DMS53 (cell line): Measurements from ENCODE around the gene HIGD1A.

ENCODE experiments used
- DNase-seq: peaks from one replicate; lab custom pipeline; 2025; lab: John Stamatoyannopoulos, UW

HIGD1A gene

DNA sequence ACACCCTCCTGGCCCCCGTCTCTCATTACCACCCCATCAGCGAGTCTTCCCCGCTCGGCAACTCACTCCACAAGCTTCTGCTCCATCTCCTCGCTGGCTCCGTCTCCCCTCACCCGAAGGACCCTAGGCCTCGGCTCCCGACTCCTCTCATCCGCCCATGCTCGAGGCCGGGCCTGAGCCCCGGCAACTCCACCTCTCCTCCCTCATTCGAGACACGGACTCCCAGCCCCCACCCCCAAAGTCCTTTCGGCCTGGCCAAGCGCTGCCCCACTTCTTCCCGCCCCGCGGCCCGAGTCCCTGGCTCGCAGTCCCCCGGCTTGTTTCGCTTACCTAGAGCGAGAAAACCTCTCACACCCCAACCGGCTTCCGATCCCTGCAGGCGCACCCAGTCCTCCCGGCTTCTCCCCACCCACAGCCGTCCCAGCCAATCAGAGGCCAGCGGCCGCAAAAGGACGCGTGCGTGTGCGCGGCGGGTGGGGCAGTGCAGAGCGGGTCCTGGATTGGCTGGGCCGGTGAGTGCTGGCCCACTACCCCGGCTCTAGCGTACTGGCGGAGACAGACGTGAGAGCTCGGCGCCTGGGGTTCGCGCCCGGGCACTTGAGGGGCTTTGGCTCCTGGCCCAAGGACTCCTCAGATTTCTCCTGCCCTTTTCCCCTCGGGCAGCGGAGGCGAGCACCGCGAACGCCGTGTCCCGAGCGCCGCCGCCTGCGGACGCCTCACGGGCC, at the start of gene HIGD1A:
Gene HIGD1A, minus strand, starts transcription at position 385 of the 725 bp plus-strand sequence. CDS start 10,237 bp downstream, outside the sequence.
- DNase-seq = peak; percentile 90

DNA sequence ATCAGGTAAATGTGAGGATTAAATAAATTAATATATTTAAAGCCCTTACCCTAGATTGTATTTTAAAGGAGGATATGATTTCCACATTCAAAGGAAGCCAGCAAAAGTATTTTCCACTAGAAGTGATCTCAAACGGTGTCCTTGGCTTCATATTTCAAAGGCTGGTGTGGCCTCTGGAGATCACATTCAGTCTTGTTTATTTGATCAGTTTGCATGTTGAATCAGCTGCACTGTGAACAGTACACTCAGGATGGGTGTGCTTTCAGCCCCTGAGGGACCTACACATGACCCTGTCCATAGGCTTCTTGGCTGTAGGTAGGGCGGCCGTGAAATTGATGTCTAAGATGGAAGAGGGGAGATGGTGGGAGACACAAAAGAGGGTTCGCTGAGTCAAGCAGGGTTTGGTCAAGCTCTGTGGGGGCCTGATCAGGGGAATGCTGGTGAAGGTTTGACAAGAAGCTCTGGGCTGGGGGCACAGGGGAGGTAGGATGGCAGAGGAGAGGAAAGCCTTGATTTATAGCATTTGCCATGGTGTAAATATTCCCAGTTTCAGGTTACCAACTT, 49.5 kb upstream of the HIGD1A start:
- peak; percentile 78 for DNase-seq

DNA sequence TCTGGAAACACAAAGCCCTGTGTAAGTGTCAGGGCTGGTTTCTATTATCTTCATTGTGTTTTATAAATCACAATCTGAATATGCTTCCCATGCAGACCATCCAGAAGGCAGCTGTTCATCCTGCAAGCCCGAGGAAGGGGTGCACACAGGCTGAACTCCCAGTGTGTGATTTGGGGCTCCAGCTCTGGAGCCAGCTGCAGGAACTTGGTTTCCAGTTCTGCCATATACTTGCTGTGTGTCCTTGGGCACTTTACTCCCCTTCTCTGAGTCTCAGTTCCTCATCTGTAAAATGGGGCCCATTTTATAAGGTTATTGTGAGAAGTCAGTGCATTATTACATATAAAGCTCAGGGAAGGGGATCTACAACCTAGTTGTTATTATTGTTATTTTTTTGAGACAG, 48.8 kb upstream of the HIGD1A start:
- DNase-seq = no peak

DNA sequence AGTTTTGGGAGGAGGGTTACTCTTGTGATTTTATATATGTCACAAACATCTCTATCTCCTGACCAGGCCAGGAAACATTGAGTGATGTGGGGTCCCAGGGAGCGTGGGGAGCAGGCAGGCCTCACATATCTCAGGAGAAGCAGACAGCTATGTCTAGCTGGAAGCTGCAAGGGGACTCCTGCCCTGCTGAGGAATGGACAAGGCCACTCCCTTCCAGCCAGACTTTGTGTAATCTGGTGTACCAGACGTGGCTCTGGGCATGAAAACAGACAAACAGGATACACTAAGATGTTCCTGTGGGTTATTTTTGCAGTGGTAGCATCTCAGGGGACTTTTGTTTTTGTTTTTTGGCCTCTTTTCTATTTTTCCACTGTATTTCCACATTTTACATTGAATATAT, 48.2 kb upstream of the HIGD1A start:
- no peak for DNase-seq

DNA sequence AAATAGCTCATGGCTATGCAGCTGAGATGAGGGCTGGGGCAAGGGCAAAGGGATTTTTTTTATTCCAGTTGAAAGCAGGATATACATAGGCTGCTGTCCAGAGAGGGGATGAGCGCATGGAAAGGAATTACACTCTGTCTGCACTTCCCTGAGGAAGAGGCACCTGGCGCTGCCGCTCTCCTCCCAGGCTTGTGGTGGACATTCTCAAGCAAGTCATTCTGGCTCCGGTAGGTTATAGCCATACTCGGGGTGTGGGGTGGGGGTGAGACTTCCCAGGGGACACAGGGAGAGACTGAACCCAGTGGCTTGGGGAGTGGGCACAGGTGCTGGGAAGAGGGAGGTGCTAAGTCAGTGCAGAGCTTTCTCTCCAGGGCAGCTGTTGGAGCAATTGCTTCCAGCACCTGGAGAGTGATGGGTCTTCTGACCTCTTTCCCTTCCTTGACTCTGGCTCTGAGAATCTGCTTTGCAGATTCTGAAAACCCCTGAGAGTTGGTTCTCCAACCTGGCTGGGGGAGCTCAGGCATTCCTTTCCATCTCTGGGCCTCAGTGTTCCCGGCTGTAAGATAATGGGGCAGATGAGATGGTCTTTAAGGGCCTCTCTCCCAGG, 47.0 kb upstream of the HIGD1A start:
- DNase-seq = no peak

DNA sequence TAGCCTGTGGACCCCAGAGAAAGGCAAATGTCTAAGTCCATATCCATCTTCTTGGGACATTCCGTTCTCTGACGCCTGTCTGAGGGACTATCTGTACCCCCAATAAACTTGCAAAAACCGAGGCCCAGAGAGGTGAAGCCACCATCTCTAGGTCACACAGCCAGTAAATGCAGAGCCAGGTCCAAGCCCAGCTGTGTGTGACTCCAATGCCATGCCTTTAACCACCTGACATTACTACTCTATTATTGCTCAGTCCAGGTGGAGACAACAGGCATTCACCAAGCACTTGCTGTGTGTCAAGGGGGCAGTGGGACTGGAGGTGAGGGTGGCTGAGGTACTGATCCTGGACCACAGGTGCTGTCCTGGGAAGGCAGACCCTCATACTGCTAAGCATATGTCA, 46.0 kb upstream of the HIGD1A start:
- no peak for DNase-seq

DNA sequence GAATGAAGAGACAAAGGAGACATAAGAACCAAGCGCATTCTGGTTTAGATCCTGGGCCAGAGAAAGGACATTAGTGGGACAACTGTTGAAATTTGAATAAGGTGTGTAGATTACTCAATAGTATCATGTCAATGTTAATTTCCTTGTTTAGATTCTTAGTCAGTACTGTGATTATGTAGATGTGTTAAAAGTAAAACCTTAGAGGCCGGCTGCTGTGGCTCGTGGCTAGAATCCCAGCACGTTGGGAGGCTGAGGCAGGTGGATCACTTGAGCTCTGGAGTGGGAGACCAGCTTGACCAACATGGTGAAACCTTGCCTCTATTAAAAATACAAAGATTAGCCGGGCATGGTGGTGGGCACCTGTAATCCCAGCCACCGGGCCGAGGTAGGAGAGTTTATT, 44.7 kb upstream of the HIGD1A start:
- DNase-seq = no peak

DNA sequence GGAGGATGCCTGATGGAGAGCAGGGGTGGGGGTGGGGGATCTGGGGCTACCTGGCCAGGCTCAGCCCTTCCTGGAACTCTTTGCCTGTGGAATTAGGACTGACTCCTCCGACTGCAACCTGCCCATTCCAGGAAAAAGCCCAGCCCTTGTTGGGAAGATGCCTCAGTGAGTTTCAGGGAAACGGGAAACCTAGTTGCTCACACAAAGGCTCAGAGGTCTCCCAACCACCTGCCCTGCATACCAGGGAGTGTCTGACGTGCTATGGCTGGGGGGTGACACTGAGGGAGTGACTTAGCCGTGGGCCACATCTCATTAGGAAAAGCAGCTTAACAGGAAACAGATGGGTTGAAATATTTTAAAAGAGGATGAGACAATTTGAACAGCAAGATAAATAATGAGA, 43.4 kb upstream of the HIGD1A start:
- peak; percentile 2 for DNase-seq

DNA sequence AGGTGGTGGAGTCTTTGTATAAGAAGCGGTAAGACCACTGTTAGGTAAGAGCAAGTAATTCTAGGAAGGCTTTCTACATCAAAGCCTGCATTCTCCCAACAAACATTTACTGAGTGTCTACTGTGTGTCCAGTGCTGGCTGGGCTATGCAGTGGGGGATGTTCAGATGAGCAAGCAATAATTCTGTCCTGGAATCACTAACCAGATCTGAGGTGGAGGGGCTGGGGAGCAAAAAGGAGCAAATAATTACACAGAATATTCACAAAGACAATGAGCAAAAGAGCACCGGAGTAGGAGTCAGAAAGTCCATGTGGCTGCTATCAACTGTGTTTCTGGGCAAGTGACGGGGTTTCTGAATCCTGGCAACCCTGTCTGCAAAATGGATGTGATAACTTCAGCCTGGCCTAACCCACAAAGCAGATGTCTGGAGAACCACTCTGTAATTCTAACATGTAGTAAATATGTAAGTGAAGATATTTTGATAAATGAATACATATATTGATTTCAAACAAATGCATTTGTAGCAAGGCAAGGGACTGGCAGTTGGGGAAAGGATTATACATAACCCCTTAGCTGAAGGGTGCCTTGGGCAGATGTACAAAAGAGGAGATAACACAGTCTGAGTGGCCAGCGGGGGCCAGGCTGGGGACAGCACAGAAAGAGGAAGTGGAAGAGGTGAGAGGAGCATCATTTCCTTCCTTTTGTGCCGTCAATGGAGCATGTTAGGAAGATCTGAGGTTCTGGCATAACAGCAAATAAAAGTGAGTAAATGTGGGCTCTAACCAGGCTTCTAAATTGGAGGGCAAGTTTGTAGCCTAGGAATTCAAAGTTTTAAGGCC, 42.6 kb upstream of the HIGD1A start:
- DNase-seq = no peak

DNA sequence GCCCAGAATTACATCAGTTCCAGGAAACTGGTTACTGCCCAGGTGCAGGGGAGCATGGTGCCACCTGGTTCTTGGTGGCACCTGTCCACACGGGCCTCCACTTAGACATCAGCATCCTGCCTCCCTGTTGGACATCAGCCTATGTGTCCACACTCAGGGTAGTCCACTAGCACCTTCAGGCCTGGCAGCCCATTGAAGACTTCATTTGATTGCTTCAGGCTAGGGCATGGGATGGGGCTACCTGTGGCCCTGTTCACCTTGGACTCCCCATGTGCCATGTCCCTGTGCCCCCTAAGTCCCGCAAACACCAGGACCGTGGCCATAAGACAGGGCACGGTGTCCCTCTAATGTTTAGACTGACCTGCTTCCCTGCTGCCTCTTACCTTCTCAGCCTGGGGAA, 40.5 kb upstream of the HIGD1A start:
- no peak for DNase-seq

DNA sequence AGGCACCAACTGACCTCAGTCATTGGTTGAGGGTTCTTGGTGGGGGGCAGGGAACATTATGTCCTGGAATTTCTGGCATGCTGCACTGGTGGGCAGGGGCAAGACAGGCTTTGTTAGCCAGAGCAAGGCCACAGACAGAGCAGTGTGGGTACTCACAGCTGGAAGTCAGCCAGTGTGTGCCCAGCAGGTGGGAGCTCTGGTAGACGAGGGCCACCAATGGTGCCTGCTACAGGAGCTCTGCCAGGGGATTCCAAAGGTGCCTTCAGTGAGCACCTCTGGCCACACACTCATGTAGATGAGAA, 40.1 kb upstream of the HIGD1A start:
- no peak for DNase-seq

DNA sequence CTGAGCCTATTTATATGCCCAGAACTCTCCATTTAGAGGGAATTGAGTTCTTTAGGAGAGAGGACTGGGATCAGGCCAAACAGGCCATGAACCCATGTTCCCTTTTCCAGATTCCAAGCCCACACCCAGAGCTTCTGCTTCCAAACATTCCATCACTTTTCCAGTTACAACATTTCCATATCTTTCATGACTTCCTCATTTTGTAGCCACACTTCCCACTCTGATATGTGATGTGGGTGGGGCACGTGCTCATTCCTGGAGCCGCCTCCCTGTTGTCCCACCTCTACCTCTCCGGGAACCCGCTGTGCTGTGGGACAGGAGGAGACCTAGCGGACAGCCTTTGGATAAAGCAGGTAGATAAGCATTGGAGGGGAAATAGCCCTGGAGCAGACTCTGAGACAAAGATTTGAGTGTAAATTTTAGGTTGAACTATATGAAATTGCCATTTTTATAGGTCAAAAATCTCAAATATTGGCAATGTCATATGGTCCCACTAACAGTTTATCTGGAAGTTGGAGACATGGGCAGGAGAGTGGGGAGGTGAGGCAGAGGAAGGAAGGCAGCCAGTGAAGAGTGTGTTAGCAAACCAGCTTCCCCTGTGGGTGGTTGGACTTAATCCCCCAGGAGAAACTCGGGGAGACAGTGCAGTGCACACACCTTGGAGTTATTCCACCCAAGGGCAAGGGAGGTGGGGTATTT, 39.6 kb upstream of the HIGD1A start:
- no peak for DNase-seq

DNA sequence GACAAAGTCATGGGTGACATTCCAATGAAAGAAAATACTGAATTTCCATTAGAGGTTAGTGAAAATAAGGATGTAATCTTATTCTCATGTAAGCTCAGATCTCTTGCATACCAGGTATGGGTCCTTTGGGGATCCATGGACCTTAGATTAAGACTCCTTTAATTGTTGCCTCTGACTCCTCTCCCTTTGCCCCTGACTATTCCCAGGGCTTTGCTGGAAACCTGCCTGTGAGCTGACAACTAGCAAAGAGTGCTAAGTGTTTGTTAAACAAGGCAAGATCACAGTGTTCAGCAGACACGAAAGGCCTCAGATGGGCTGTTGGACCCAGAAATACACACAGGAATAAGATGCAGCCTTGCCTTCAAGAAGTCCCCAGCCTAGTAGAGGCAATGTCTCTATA, 37.0 kb upstream of the HIGD1A start:
- DNase-seq = no peak

DNA sequence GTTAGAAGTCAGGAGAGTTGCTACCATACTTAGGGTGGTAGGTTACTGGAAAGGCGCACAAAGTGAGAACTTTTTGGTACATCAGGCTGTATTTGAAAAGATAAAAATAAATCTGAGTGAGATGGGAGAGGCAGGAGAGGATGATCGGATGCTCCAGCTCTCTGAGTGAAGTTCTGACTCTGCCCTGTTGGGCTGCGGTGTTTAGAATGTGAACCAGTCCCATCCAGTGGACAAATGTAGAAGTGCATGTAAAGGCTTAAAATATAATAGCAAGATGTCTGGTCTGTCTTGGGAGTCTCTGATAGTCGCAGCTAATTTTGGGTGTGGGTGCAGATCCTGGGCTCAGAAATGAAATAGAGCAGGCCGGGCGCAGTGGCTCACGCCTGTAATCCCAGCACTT, 35.3 kb upstream of the HIGD1A start:
- DNase-seq = peak; percentile 70

DNA sequence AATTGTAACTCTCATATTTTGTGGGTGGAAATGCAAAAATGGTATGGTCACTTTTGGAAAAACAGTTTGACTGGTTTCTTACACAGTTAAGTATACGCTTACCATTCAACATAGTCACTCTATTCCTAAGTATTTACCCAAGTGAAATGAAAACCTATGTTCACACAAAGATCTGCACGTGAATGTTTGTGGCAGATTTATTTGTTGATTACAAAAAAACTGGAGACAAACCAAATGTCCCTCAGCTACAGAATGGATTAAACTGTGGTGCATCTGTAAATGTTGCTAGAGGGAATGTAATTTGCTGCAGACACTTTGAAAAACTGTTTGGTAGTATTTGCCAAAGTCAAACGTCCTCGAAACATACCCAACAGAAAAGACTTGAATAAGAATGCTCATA, 34.3 kb upstream of the HIGD1A start:
- no peak for DNase-seq

DNA sequence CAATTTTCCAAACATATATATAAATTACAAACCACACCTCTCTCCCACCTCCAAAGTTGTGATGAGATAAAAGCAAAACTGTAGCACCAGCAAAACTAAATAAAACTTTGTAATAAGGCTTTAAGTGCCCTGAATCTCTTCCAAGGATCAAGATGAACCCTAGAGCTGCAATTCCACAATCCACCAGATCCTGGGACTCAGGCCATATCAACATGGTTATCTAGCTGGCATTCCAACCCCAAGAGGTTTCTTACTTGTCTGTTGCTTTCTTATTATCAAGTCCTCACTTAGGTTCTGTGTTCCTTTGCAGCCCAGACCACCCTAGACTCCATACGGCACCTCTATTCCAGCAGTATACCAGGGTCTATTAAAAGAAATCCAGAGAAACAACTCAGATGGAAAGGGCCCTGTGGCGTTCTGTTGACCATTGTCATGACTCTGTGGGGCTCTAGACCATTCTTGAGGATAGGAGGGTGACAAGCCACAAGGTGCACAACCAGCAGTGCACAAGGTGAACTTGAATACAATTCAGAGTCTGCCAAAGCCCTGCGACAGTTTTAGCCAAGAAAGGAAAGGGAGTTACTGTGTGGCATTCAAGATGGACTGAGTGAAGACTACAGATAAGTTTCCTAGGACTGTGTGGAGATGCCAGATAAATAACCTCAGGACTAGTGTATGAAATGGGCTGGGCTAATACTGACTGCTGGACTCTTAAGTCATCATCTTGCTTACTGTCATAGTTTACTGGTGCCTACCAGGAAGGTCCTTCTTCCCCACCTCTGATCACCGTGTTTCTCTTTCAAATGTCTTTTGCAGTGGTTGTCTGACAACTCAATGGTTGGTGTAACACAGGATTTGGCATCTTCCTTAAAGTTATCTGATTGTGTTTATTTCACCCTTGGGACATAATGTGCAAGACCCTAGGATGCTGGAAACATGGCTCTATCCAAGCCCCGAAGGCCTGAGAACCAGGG, 32.1 kb upstream of the HIGD1A start:
- no peak for DNase-seq

DNA sequence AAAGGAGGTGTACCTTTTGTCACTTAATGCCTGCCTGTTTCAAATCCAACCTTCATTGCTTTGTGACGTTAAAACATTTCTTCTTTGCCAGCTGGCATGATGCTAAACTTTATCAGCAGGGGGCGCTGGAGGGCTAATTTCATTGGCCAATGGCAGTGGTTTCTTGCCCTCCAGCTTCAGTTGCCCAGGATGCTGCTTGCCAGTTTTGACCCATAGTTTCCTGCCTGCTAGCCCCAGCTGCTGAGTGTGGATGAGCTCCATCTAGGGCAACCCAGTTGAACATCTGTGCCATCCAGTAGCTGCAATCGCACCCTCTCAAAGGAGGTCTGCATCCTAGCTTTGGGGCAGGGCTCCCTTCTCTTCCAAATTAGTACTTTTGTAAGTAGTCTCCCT, 27.0 kb upstream of the HIGD1A start:
- DNase-seq = peak; percentile 72

DNA sequence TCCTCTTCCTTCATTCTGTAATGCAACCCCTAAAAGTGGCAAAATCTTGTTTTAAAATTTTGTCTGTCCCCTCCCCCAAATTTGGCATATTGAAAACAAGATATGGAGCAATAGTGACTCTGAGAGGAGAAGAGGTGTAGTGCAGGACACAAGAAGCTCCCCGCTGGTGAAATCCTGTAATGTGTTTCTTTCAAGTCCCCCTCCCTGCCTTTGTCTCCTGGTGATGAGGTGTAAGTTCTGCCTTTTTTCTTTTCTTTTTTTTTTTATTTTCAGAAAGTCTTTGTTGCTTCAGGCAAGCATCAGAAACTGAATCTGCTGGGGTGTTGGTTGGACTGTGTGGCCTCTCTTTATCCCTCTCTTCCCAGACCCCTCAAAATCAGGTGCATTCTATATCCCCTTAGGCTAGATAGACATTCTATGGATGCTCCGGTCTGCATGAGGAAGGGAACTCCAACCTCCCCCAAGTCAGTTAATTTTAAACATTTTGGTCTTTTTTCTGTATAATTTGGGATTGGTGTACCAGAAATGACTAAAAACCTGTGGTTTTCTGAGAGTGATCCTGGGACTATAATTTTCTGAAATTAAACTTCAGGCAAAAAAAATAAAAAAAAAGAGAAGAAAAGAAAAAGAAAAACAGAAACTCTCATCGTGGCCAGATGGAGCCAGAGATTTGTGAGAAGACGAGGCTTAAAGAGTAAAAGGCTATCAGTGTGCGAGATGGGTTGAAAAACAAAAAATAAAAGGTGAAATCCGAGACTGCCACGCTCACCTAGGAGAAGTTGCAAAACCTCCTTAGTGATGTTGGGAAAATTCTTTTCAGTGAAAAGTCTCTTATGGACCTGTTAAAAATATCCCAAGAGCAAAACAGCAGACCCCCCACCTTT, 26.4 kb upstream of the HIGD1A start:
- DNase-seq = peak; percentile 38

DNA sequence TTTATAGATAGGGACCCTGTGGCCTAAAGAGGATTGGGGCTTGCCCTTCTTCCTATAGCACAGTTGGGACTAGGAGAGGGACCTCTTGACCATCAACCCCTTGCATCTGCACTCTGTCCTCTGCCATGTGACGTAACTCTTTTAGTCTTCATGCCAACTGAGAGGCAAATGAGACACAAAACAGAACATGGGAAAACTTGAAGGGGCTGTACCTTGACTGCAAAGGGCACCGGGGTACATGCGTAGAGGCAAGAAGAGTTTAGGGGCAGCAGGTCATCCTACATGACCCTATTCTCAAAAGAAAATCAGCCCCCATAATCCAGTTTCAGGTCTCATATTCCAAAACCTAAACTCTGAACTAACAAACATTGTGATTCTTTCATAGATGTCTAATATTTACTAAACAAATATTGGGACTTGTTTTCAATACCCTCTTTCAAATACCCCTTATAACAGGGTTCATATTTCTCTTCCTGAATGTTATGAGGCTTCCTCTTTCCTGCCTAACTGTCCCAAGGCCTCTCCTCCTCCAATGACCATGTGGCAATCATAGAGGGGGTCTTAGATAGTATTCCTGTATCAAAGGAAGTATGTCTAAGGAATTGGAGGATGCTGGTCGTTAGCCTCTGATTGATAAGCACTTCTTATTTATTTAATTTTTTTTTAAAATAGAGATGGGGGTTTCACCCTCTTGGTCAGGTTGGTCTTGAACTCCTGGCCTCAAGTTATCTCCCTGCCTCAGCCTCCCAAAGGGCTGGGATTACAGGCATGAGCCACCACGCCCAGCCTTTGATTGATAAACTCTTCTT, 25.5 kb upstream of the HIGD1A start:
- peak; percentile 7 for DNase-seq
